Adrenal gland (tissue), 12 donors: Measurements from ENCODE around the gene CPT1B. TPM values are rescaled to one million over a fixed set of nuclear protein-coding genes. Genes with fewer than 3 reads are reported as not detected.

Experiments
- DNase-seq, 7 donors: peaks; one replicate each; pipeline ENCODE4 v3.0.0-alpha.2; 2019 to 2020
- H3K27ac ChIP-seq, 5 donors: fragments of 200-600 bp; sonication (generic) in 4 of 5; 1 replicate in 3 of 5; 2 replicates in 2 of 5; pipeline versions ENCODE4 v1.5.1 to v1.8.0; 2016 to 2020; ENCODE audit warnings: mild to moderate bottlenecking in 1 of 5
- H3K27me3 ChIP-seq: fragments of 200-600 bp; 2 replicates; pipeline ENCODE4 v1.8.0; 2021
- H3K36me3 ChIP-seq, 2 donors: fragments of 200-600 bp; replicated peaks in 1 of 2; 1 replicate in 1 of 2; 2 replicates in 1 of 2; pipeline versions ENCODE4 v1.5.1 to v1.8.0; 2018 to 2022
- H3K4me1 ChIP-seq, 2 donors: fragments of 200-600 bp; replicated peaks in 1 of 2; 1 replicate in 1 of 2; 2 replicates in 1 of 2; pipeline versions ENCODE4 v1.5.1 to v1.8.0; 2018 to 2021
- H3K4me3 ChIP-seq, 4 donors: fragments of 200-600 bp; sonication (generic) in 3 of 4; one replicate each; pipeline ENCODE4 v1.5.1; 2016 to 2018
- H3K9me3 ChIP-seq, 3 donors: fragments of 200-600 bp; sonication (generic) in 1 of 3; replicated peaks in 1 of 3; 1 replicate in 2 of 3; 2 replicates in 1 of 3; pipeline versions ENCODE4 v1.5.1 to v1.8.0; 2016 to 2021
- POLR2A ChIP-seq, 2 donors: fragments of 450-650 bp; IDR thresholded peaks; one replicate each; pipeline ENCODE4 v1.6.1; 2017; ENCODE audit warnings: antibody characterized with exemption in 2 of 2, mild to moderate bottlenecking in 2 of 2, moderate library complexity in 1 of 2
- WGBS, 4 donors: extraction: QIAGEN DNeasy Blood & Tissue Kit in 2 of 4; methylation state at CpG; one replicate each; pipeline versions ENCODE4 v1.1.5 to v1.1.7; 2013 to 2017; 5-methylcytosine and 5-hydroxymethylcytosine counted together
- intact Hi-C, 2 donors: fragments of 100-400 bp; cut with DNase I; formaldehyde crosslinking; loops; one replicate each; pipeline versions ENCODE4 v1.14.1 to v1.15.0; 2022 to 2023
- polyA plus RNA-seq, 3 donors: library from polyadenylated mRNA; stranded (reverse); fragments of 200-250 nt in 2 of 3; fragments of 350-450 nt in 1 of 3; fragmentation: Illumina TruSeq in 1 of 3; extraction: RNeasy Lipid Tissue Mini Kit (QIAGEN cat#74804) in 1 of 3; gene quantifications; one replicate each; pipeline ENCODE4 v1.2.3, GENCODE V29; 2013 to 2014
- total RNA-seq, 9 donors: library from RNA; depleted of rRNA in 4 of 9; stranded (reverse); fragments of >200 nt in 4 of 9; fragments of 120-200 nt in 1 of 9; fragmentation: NEBNext Ultra II Directional in 1 of 9; extraction: Animal tissue kit (Norgen Biotek cat#: 25700) in 1 of 9; gene quantifications; one replicate each; pipeline versions ENCODE4 v1.1.0 to v1.2.4, GENCODE V29; 2013 to 2023
- TF ChIP-seq, protein P1 (sequence below), 6 experiments: fragments of 450-650 bp in 4 of 6; fragments of 200-600 bp in 2 of 6; sonication (generic) in 1 of 6; IDR thresholded peaks; 1 replicate in 5 of 6; 2 replicates in 1 of 6; pipeline versions ENCODE4 v1.5.1 to v1.8.0; 2016 to 2021; ENCODE audit warnings: antibody characterized with exemption in 6 of 6, mild to moderate bottlenecking in 2 of 6, moderate library complexity in 1 of 6
- donor health status: healthy with polysubstance abuse.
- donor health status: Bipolar disorder and iron deficiency.
- donor health status: DM: yes; HTN: yes; CAD: no.
- donor health status: DM: no; HTN: no; CAD: no.
- donor health status: DM: no; HTN: no; CAD: no.
- donor health status: DM: yes; HTN: yes; CAD: no.

Gene CPT1B
- total and polyA plus RNA-seq, 12 donors = 6.2 to 76.1 (median 16.5) TPM

DNA sequence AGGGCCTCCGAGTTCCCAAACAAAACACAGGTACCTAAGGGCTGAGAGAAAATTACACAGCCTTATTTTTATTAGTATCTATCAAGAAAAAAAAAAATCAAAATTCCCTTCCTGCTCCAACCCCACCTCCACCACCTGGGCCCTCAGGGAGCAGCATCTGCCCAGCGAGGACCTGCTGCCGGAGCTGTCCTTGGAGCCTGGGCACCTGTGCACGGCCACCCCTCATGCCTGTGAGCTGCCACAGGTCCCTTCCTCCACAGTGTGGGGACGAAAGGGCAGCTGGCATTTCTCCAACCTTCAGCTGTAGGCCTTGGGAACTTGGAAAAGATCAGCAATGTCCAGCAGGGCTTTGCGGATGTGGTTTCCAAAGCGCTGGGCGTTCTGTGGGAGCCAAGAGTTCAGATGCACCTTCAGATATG lies 9.2 kb downstream of the CPT1B start:
- Histone ChIP-seq H3K27ac (no peak overlapping the region), H3K27me3 (no peaks in the 10 kb centered on the region), H3K4me1 (no peaks in the 10 kb centered on the region), H3K9me3 (no peaks in the 10 kb centered on the region), H3K4me3 (no peak overlapping the region), H3K36me3 (peaks cover 0 to 11% of the 10 kb centered on the region in 2 donors)
- TF ChIP-seq, protein P1, sequence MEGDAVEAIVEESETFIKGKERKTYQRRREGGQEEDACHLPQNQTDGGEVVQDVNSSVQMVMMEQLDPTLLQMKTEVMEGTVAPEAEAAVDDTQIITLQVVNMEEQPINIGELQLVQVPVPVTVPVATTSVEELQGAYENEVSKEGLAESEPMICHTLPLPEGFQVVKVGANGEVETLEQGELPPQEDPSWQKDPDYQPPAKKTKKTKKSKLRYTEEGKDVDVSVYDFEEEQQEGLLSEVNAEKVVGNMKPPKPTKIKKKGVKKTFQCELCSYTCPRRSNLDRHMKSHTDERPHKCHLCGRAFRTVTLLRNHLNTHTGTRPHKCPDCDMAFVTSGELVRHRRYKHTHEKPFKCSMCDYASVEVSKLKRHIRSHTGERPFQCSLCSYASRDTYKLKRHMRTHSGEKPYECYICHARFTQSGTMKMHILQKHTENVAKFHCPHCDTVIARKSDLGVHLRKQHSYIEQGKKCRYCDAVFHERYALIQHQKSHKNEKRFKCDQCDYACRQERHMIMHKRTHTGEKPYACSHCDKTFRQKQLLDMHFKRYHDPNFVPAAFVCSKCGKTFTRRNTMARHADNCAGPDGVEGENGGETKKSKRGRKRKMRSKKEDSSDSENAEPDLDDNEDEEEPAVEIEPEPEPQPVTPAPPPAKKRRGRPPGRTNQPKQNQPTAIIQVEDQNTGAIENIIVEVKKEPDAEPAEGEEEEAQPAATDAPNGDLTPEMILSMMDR (IDR thresholded peaks at IDR 0.05) = no peak
- TF ChIP-seq POLR2A (IDR thresholded peaks at IDR 0.05) = no peak
- intact Hi-C loops = no loop called here
- DNase-seq = peak in 3 of 7 donors; percentile 15 to 23 (median 15)
- WGBS, 4 donors = 83 to 100% (median 84%) methylated on average over 4 to 8 of the region's 8 CpGs

DNA sequence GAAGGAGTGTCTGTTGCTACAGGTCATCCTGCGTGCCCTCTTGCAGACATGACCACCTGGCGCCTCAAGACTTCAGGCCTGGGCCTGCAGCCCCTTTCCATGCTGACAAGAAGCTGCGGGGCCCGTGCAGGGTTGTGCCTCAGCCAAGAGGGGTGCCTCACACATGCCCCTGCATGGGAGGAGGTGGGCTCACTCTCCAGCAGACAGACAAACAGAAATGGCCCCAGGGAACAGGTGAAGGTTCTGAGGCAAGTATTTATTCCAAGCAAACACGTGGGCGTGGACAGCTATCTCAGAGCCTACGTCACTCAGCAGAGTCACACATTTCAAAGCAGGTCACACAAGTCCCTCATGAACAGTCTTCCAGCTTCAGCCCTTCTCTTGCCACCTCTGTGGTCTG lies 9.6 kb downstream of the CPT1B start:
- Histone ChIP-seq H3K27me3 (no peaks in the 10 kb centered on the region), H3K4me1 (peaks cover 0 to 3% of the 10 kb centered on the region in 2 donors), H3K36me3 (peaks cover 0 to 11% of the 10 kb centered on the region in 2 donors), H3K9me3 (no peaks in the 10 kb centered on the region), H3K4me3 (no peak overlapping the region), H3K27ac (no peak overlapping the region)
- intact Hi-C loops = no loop called here
- peak in 1 of 7 donors; percentile 7 for DNase-seq
- 91 to 96% (median 92%) methylated on average over 6 to 7 of the region's 7 CpGs for WGBS, 4 donors
- TF ChIP-seq, protein P1 (IDR thresholded peaks at IDR 0.05) = no peak
- TF ChIP-seq POLR2A (IDR thresholded peaks at IDR 0.05) = no peak

DNA sequence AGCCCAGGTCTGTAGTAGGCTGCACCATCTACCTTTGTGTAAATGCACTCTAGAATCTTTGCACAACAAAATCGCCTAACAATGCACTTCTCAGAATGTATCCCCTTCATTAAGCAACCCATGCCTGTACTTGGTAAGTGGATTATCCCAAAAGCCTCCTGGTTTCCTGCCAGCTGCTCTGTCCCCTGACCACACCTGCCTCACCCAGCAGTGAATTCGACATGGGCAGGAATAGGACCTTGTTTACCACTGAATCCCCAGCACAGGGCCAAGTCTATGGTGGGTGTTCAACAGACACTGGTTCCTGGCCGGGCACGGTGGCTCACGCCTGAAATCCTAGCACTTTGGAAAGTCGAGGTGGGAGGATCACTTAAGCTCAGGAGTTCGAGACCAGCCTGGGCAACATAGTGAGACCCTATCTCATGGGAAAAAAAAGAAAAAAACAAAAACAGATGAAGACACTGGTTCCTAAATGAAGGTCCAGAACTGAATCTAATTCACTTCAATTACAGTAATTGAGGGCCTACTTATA lies 10.4 kb downstream of the CPT1B start:
- 86 to 94% (median 91%) methylated on average over 7 of the region's 7 CpGs for WGBS, 4 donors
- no peak overlapping the region for H3K4me3 ChIP-seq
- peak in 1 of 7 donors; percentile 10 for DNase-seq
- H3K4me1 ChIP-seq = peaks cover 6 to 8% of the 10 kb centered on the region in 2 donors
- intact Hi-C loops = no loop called here
- peaks cover 0 to 11% of the 10 kb centered on the region in 2 donors for H3K36me3 ChIP-seq
- no peaks in the 10 kb centered on the region for H3K9me3 ChIP-seq
- TF ChIP-seq POLR2A (IDR thresholded peaks at IDR 0.05) = no peak
- TF ChIP-seq, protein P1 (IDR thresholded peaks at IDR 0.05) = no peak
- H3K27ac ChIP-seq = no peak overlapping the region
- no peaks in the 10 kb centered on the region for H3K27me3 ChIP-seq

DNA sequence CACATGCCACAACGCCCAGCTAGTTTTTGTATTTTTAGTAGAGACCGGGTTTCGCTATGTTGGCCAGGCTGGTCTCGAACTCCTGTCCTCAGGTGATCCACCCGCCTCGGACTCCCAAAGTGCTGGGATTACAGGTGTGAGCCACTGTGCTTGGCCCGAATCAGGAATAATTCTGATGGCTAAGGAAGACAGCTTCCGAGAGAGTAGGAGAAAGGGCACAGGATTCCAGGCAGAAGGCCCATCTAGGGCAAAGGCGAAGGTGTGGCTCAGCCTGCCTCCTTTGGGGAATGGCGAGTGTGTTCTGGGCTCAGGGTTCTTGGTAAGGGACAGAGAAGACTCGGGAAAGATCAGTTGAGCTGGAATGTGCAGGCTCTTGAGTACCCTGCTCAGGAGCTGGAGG lies 13.9 kb downstream of the CPT1B start:
- no peak overlapping the region for H3K4me3 ChIP-seq
- H3K36me3 ChIP-seq = no peaks in the 10 kb centered on the region
- 84 to 95% (median 89%) methylated on average over 11 of the region's 11 CpGs for WGBS, 4 donors
- no peaks in the 10 kb centered on the region for H3K27me3 ChIP-seq
- H3K9me3 ChIP-seq = no peaks in the 10 kb centered on the region
- H3K4me1 ChIP-seq = peaks cover 6 to 8% of the 10 kb centered on the region in 2 donors
- intact Hi-C loops = no loop called here
- no peak for TF ChIP-seq POLR2A (IDR thresholded peaks at IDR 0.05)
- TF ChIP-seq, protein P1 (IDR thresholded peaks at IDR 0.05) = no peak
- H3K27ac ChIP-seq = no peak overlapping the region
- DNase-seq = no peak
